Lower leg skin (tissue), 4 donors: Measurements from ENCODE around the gene CD200. TPM values are rescaled to one million over a fixed set of nuclear protein-coding genes. Genes with fewer than 3 reads are reported as not detected.
"Not testable (repeated sequence)": the region's sequence is repeated elsewhere in the genome, so short reads cannot be mapped to it uniquely, and the experiment has no call there.

Experiments
- DNase-seq, 2 donors: peaks; one replicate each; pipeline ENCODE4 v3.0.0-alpha.2; 2019; ENCODE audit warnings: low spot score in 2 of 2
- H3K4me3 ChIP-seq: fragments of 200-600 bp; sonication (generic); 2 replicates; pipeline ENCODE4 v1.5.1; 2017; ENCODE audit warnings: mild to moderate bottlenecking, low read depth; ENCODE audit not compliant: poor library complexity, severe bottlenecking
- CTCF ChIP-seq, 3 donors: fragments of 450-650 bp; IDR thresholded peaks; one replicate each; pipeline ENCODE4 v1.5.1; 2016; ENCODE audit warnings: antibody characterized with exemption in 3 of 3, mild to moderate bottlenecking in 3 of 3, moderate library complexity in 2 of 3
- POLR2A ChIP-seq, 2 donors: fragments of 450-650 bp; IDR thresholded peaks; one replicate each; pipeline ENCODE4 v1.6.1; 2016 to 2017; ENCODE audit warnings: antibody characterized with exemption in 2 of 2, mild to moderate bottlenecking in 1 of 2, moderate library complexity in 1 of 2
- WGBS, 2 donors: methylation state at CpG; one replicate each; pipeline ENCODE4 v1.1.5; 2018; 5-methylcytosine and 5-hydroxymethylcytosine counted together
- intact Hi-C: fragments of 100-400 bp; cut with DNase I; formaldehyde crosslinking; loops from one replicate; pipeline ENCODE4 v1.15.0; 2023; ENCODE audit warnings: low total_unique reads
- total RNA-seq, 4 donors: library from RNA; depleted of rRNA; stranded (reverse); fragments of >200 nt; gene quantifications; one replicate each; pipeline ENCODE4 v1.1.0, GENCODE V29; 2016

CD200 gene
- total RNA-seq, 4 donors from 2014 or later, result 2.7 to 8.2 (median 5.6) TPM

DNA sequence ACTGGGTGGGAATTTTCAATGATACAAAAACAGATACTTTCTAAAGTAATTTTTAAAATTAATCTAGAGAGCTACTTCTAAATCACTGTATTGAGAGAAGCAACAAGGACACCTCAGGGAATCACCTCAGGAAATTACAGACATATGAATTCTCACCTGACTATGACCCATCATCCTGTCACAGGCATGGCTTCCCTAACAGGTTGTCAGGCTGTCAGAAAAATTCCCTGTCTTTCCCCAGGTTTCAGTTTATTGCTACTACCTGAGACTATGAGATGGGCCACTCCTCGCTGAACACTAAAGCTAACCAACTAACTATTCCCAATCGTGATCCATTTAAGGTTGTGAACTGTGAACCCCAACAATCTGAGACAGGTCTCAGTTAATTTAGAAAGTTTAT is 66.1 kb downstream of the CD200 start:
- no peak overlapping the region for H3K4me3 ChIP-seq
- WGBS, 2 donors, result 89 to 92% methylated on average over 2 of the region's 2 CpGs
- TF ChIP-seq POLR2A (IDR thresholded peaks at IDR 0.05) (no peak), CTCF (IDR thresholded peaks at IDR 0.05) (no peak)
- intact Hi-C loops, result no loop called here
- no peak for DNase-seq

GRCh38 chr3:112399554-112399953 is 66.6 kb downstream of the CD200 start:
- H3K4me3 ChIP-seq, intact Hi-C loops, DNase-seq: not testable (repeated sequence)
- 90 to 92% methylated on average over 6 of the region's 6 CpGs for WGBS, 2 donors

DNA sequence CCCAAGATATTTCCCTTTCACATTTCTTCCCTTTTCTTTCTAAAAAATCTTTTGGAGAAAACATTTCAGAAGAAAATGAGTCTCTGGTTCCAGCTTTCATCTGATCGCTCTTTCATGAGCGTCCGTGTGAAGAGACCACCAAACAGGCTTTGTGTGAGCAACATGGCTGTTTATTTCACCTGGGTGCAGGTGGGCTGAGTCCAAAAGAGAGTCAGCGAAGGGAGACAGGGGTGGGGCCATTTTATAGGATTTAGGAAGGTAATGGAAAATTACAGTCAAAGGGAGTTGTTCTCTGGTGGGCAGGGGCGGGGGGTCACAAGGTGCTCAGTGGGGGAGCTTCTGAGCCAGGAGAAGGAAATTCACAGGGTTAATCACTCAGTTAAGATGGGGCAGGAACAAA is 67.4 kb downstream of the CD200 start:
- H3K4me3 ChIP-seq, DNase-seq, intact Hi-C loops: not testable (repeated sequence)
- WGBS, 2 donors, result 86 to 91% methylated on average over 5 of the region's 5 CpGs

DNA sequence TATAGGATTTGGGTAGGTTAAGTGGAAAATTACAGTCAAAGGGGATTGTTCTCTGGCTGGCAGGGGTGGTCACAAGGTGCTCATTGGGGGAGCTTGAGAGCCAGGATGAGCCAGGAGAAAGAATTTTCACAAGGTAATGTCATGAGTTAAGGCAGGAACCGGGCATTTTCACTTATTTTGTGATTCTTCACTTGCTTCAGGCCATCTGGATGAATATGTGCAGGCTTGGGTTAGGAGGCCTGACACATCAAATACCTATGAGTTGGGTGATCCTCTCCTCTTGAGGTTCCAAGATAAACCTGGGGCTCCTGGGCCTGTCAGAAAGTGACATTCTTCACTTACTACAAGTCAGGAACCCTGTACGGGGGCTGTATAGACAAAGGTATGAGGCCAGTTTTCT is 68.7 kb downstream of the CD200 start:
- intact Hi-C loops, result no loop called here
- no peak overlapping the region for H3K4me3 ChIP-seq
- no peak for DNase-seq
- TF ChIP-seq CTCF (IDR thresholded peaks at IDR 0.05), result no peak
- no peak for TF ChIP-seq POLR2A (IDR thresholded peaks at IDR 0.05)
- WGBS, 2 donors, result 68 to 71% methylated on average over 2 of the region's 2 CpGs

- no peak for DNase-seq
- no peak overlapping the region for H3K4me3 ChIP-seq
- 94 to 99% methylated on average over 2 of the region's 2 CpGs for WGBS, 2 donors
- no peak for TF ChIP-seq POLR2A (IDR thresholded peaks at IDR 0.05)
- no peak for TF ChIP-seq CTCF (IDR thresholded peaks at IDR 0.05)
- intact Hi-C loops, result no loop called here
Observed at GRCh38 chr3:112403103-112403502, 70.1 kb downstream of the CD200 start.

DNA sequence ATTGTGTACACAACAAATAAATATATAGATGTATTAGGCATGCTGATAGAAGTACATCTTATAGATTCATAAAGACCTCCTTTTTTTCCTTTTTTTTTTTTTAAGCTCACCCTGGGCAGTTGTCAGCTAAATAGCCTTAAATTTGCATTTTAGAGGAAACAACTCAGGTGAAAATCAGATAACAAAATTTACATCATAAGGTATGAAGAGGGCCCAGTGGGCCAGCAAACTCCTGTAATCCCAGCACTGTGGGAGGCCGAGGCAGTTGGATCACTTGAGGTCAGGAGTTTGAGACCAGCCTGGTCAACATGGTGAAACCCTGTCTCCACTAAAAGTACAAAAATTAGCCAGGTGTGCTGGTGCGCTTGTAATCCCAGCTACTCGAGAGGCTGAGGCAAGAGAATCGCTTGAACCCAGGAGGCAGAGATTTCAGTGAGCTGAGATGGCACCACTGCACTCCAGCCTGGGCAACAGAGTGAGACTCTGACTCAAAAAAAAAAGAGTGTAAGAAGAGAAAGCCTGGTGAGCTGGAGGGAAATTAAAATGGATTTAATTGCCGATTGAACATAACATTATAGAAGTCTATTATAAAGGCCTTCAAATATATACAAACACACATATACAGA is 72.1 kb downstream of the CD200 start:
- H3K4me3 ChIP-seq, intact Hi-C loops, DNase-seq: not testable (repeated sequence)
- 84 to 85% methylated on average over 5 of the region's 5 CpGs for WGBS, 2 donors

DNA sequence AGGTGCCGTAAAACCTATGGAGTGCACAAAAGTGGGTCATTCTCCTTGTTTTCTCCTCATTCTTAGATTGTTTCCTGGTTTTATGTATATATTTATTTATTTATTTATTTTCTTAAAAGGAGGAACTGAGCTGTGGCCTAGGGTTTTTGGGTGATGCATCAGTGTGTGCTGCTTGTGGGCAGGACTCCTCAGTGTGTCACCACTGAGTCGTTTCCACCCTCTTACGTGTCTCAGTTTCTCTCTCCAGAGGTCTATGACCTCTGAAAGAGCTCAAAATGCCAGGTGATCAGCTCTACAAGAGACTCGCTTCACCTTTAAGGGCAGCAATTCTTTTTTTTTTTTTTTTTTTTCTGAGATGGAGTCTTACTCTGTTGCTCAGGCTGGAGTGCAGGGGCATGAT is 72.9 kb downstream of the CD200 start:
- no peak for DNase-seq
- no peak overlapping the region for H3K4me3 ChIP-seq
- WGBS, 2 donors, result 78 to 83% methylated on average over 4 of the region's 4 CpGs
- TF ChIP-seq CTCF (IDR thresholded peaks at IDR 0.05) (no peak), POLR2A (IDR thresholded peaks at IDR 0.05) (no peak)
- intact Hi-C loops, result no loop called here
